IPS-NIHi11 (cell line): ENCODE data around the gene KRTAP21-2.
"Not testable (repeated sequence)": the region's sequence is repeated elsewhere in the genome, so short reads cannot be mapped to it uniquely, and the experiment has no call there.

ENCODE experiments used
- DNase-seq: peaks from one replicate; pipeline ENCODE4 v3.0.0; 2012; ENCODE audit warnings: mixed read lengths, low spot score

The KRTAP21-2 gene

DNA sequence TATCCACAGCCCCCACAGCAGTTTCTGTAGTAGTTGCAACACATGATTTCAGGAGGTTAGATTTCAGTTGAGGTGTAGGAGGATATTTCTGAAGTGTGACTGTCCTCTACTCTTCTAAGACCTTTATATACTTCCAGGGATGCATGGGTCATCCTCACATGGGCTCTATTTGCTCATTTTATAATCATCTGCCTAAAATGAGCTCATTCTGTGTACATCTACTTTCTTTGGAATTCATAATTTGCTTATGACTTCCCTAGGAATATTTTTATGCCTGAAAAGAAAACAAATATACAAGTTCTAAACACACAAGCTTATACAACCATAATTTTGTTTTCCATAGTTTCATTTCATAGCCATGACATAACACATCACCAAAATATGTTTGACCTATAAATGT lies at the start of gene KRTAP21-2:
TSS of gene KRTAP21-2 (minus strand) at position 101 of the 400 bp plus-strand sequence. CDS start at position 44, 57 bp downstream.
- DNase-seq = no peak

DNA sequence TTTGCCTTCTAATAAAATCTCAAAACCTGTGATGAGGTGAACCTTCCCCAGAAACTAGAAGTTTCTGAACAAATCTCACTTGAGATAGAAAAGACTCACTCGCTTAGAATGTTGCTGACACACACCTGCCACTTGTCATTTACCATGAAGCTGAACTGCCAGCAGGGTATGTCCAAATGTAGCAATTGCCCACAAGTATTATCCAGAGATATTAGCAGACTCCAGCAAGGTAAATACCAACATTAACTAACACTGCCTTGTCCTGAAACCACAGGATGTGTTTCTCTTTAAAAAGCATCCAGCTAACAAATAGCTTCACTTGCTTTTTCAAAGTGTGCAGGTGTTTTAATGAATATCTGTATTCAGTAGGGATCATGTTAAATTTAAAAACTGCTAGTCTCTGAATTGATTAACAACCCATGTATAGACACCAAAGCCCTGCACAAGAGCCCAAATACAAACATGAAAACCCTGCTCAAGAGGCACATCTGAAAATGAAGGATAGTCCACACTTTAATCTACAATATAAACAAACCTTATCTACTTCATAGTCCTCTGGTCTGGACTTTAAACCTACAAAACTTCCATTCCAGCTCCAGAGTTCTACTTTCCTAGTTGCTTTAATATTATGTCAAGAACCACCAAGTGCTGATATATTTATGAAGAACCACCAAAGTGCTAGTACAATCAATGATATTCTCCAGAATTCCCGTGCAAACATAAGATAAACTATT lies 46.7 kb upstream of the KRTAP21-2 start:
- DNase-seq = no peak

- DNase-seq = no peak
Observed at GRCh38 chr21:30779249-30779648, 32.2 kb upstream of the KRTAP21-2 start.

DNA sequence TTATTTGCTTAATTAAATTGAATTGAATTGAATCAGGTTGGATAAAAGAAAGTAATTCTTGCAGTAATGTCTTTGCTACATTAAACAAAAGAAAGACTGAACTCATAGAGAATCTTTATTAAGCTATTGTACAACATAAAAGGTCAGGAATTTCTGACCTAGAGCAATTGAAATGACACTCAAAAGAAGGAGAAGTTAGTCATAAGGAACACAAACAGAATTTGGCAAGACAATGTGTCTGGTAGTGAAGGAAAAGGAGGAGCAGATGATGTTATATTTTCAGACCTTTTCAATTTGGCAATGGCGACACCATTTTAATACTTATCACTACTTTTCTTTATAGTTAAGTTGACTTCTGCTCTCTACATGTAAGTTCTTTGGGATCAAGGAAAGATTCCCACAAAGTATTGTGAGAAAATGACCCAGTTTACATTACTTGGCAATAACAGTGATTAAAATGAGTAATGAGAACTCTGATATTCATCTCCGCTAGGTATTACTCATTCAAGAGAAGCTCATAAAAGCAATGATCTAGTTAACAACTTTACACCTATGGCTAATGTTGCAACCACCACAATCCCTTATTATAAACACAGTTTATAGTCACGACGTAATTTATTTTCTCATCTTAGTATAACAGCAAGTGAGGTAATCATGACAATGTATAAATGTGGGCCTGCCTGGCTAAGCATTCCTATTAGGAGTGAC lies 22.8 kb upstream of the KRTAP21-2 start:
- DNase-seq = no peak

GRCh38 chr21:30760776-30761175 lies 13.7 kb upstream of the KRTAP21-2 start:
- DNase-seq = no peak

DNA sequence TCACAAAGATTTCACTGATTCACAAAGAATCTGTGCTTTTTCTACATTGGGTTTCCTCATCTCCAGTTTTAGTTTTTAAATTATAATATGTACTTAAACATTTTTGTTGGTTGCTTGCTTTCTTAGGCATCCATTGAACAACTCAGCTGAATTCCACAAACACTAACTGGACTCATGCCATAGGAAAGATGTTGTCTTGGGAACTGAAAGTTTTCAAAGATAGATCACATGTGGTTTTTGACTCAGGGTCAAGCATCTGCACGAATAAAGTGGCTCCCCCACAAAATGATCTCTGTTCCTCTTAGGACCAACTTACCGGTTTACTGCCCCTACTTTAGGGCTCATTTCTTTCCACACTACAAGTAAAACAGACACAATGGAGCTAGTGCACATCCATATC lies 11.2 kb upstream of the KRTAP21-2 start:
- no peak for DNase-seq

DNA sequence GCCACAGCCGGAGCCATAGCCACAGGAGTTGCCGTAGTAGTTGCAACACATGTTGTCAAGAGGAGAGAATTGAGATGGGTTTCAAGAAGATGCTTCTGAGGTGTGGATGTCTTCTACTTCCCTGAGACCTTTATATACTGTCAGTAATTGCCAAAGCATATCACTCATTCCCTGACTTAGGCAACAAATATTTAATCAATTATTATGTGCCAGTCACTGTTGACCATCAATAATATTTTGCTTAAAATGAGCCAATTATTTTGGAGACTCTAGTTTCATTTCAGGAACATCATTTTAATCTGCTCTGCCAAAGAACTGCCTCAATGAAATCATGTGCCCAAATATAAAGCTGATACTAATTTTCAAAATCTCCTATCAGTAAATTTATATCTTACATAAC lies 8.3 kb upstream of the KRTAP21-2 start, which contains the start of gene KRTAP21-1:
TSS of gene KRTAP21-1 (minus strand) at position 101 of the 400 bp plus-strand sequence. CDS start at position 51, 50 bp downstream.
- not testable (repeated sequence) for DNase-seq

GRCh38 chr21:30740462-30740861 lies 6.6 kb downstream of the KRTAP21-2 start:
- DNase-seq = no peak

DNA sequence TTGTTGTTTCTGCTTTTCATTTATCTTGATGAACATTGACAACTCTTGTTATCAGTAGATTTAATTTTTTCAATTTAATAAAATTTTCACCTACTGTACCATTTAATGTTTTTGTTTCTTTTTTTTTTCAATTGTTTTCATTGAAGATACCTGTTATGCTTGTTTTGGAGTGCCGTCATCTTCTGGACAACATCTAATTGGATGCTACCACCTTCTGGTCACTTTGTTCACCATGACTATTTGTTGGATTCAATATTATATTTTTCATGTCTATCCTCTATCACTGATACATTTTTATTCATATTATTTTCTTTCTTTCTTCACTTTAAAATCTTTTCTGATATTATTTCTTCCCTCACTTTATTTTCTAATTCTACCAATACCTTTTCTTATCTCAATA lies 14.0 kb downstream of the KRTAP21-2 start:
- DNase-seq = no peak

- DNase-seq = no peak
Observed at GRCh38 chr21:30726726-30727125, 20.3 kb downstream of the KRTAP21-2 start.

GRCh38 chr21:30719401-30719800 lies 27.7 kb downstream of the KRTAP21-2 start:
- no peak for DNase-seq

DNA sequence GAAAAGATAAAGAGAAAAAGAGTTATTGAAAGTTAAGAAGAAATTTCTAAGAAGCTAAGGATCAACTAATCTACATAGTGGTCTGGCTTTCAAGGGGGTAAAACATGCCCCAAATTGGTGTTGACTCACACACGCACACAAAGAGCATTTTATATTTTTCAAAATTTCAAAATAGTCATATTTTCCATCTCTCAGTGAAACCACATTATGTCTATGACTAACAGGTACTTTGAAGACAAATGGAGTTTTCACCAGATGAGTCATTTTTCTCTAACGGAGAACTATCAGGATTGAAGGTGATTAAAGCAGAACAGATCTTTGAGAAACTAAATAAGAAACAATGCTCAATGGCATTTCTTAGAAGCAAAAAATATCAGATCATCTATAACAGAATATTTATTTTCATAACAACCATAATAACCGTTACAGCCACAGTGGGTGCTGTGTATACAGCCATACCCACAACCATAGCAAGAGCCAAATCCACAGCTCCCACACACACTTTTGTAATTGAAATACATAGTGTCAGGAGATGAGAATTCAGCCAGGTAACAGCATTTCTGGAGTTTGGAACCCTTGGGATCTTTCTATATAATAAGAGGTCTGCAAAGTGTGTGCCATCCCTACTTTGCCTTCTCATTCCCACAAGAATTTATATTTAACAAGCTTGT lies 28.7 kb downstream of the KRTAP21-2 start, which contains the start of gene KRTAP21-3:
TSS of gene KRTAP21-3 (minus strand) at position 539 of the 671 bp plus-strand sequence. CDS start at position 521, 18 bp downstream.
- no peak for DNase-seq

DNA sequence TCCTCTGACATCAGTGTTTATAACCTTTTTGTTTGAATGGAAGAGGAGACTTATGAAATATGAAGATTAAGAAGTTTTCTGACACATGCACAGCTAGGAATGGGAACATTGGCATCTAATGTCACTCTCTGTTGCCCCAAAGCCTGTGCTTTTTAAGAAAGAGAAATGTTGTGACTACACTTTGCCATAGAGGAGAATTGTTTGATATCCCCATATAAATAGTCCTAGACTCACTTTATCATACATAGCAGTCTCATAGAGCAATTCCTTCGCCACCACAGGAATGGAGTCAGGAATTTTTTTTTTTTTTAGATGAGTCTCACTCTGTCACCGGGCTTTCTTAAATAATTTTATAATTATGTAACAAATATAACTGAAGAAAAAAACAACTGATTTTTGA lies 30.0 kb downstream of the KRTAP21-2 start:
- DNase-seq = no peak

GRCh38 chr21:30714946-30715345 lies 32.1 kb downstream of the KRTAP21-2 start:
- DNase-seq = no peak

GRCh38 chr21:30714456-30714855 lies 32.6 kb downstream of the KRTAP21-2 start:
- no peak for DNase-seq

DNA sequence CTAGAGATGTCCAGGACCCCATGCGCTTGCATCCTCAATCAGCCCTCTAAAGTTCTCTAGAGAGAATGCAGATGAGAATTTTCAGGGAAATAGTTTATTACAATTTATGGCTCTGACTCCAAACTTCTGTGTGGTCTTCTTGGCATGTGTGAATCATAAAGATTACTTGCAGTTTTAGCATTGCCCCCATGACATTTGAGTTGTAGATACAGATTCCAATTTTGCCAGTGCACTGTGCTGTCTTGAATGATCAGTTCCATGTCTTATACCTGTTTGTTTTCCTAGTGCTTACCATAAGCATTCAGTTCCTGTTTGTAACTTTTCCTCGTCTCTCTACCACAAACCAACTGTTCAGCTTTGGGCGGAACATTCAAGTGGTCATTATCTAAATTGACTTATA lies 33.3 kb downstream of the KRTAP21-2 start:
- no peak for DNase-seq

GRCh38 chr21:30710499-30710898 lies 36.6 kb downstream of the KRTAP21-2 start:
- no peak for DNase-seq

DNA sequence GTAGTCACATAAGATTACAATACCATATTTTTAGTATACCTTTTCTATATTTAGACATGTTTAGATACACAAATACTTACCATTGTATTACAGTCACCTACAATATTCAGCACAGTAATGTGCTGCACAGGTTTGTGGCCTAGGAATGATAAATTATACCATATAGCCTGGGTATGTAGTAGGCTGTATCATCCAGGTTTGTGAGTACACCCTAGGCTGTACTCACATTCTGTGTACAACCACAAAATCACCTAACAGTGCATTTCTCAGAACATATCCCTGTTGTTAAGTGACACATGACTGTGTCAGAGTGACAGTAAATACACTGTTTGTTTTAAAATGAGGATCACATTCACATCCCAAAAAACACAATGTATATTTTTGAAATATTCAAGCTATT lies 39.6 kb downstream of the KRTAP21-2 start:
- DNase-seq = no peak
